A673 (cell line): ENCODE measurements around the gene KRTAP5-7.

Experiments
- CTCF ChIP-seq: fragments of 300-800, 200-600 bp; sonication (generic); conservative IDR thresholded peaks from 2 replicates; pipeline ENCODE4 v1.5.1; 2017; ENCODE audit warnings: low read depth, mild to moderate bottlenecking, antibody characterized with exemption, low read length, moderate library complexity, mixed read lengths
- EZH2 ChIP-seq: fragments of 200-600 bp; sonication (generic); IDR thresholded peaks from 2 replicates; pipeline ENCODE4 v1.6.1; 2017; ENCODE audit warnings: borderline replicate concordance, low read depth, mild to moderate bottlenecking, mixed read lengths, antibody characterized with exemption, low read length; ENCODE audit not compliant: poor library complexity, severe bottlenecking

DNA sequence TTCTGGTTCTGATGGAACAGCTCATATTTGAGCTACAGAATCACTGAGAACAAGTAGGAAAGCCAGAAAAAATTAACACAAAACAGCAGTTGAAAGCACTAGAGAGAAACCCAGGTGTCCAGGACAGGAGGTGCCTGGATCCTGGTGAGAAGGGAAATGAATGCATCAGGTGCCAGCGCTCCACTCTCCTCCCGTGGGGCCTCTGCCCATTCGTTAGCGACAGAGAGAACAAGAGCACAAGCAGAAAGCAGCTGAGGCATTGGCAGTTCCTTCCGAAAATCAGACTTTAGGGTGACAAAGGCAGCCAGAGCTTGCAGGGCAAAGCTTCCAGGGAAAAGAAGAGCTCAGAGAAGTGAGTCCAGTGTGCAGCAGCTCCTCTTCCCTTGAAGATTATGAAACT, 20.0 kb upstream of the KRTAP5-7 start:
- TF ChIP-seq CTCF (no peak), EZH2 (no peak)
